ENCODE results near the gene TMSB10. TPM values are rescaled to one million over a fixed set of nuclear protein-coding genes. Genes with fewer than 3 reads are reported as not detected.

The TMSB10 gene
- polyA plus RNA-seq, 6 donors from 2014 or later = 5,825 to 8,742 (median 6,750) TPM

Other genes with a start within 250 kb of the TMSB10 start
- gene TRABD2A, start 24.6 kb upstream of the TMSB10 start, polyA plus RNA-seq (ENCODE audit: low read depth in 6 of 6) = 10 to 100 TPM in 3 of 6 donors, 1 to 10 TPM in 3; 6.5 to 12.3 (median 9.4) TPM
- 10 to 100 TPM; 19.3 to 41.3 (median 25.9) TPM for gene KCMF1, start 65.5 kb downstream of the TMSB10 start, polyA plus RNA-seq (ENCODE audit: low read depth in 6 of 6)
- gene TCF7L1, start 227.7 kb downstream of the TMSB10 start, polyA plus RNA-seq (ENCODE audit: low read depth in 6 of 6) = under 1 TPM in 1 of 6 donors, not detected in 5; 0.35 TPM

All from naive B cell (primary cell).